PFSK-1 (cell line): Measurements from ENCODE around the gene FECH.
A peak's percentile ranks its signal among the peaks of the same experiment; 100 is the strongest.

ENCODE experiments used
- FOXP2 ChIP-seq: optimal IDR thresholded peaks from 2 replicates; pipeline ENCODE3; 2011; ENCODE audit warnings: borderline replicate concordance, control low read depth, inconsistent platforms; ENCODE audit not compliant: insufficient read depth; ENCODE audit errors: extremely low read length, extremely low read depth
- POLR2AphosphoS5 ChIP-seq: IDR thresholded peaks from 2 replicates; pipeline ENCODE4 v1.6.1; 2012; ENCODE audit warnings: low read depth, mild to moderate bottlenecking, control low read depth, low read length, moderate library complexity
- REST ChIP-seq, 2 experiments: IDR thresholded peaks; 2 replicates each; pipeline versions ENCODE4 v1.6.1 to v1.8.0; 2011 to 2012; ENCODE audit warnings: low read depth in 2 of 2, low read length in 2 of 2, control low read depth in 1 of 2, inconsistent platforms in 1 of 2, mild to moderate bottlenecking in 1 of 2, moderate library complexity in 1 of 2; ENCODE audit not compliant: insufficient read depth in 1 of 2
- SIN3A ChIP-seq: IDR thresholded peaks from 2 replicates; pipeline ENCODE4 v1.6.1; 2012; ENCODE audit warnings: mild to moderate bottlenecking, low read length, moderate library complexity, borderline replicate concordance; ENCODE audit not compliant: insufficient read depth
- TAF1 ChIP-seq: IDR thresholded peaks from 2 replicates; pipeline ENCODE4 v1.6.1; 2012; ENCODE audit warnings: low read length, control low read depth, borderline replicate concordance; ENCODE audit not compliant: insufficient read depth

The FECH gene

GRCh38 chr18:57619876-57620275 lies 33.4 kb upstream of the FECH start:
- TF ChIP-seq POLR2AphosphoS5 (no peak), FOXP2 (no peak), SIN3A (no peak), REST (IDR thresholded peaks at IDR 0.05; ENCODE audit: insufficient read depth in 1 of 2, low read depth in 2 of 2, low read length in 2 of 2) (no peak), TAF1 (no peak)

GRCh38 chr18:57618910-57619309 lies 32.4 kb upstream of the FECH start:
- TF ChIP-seq REST (IDR thresholded peaks at IDR 0.05; ENCODE audit: insufficient read depth in 1 of 2, low read depth in 2 of 2, low read length in 2 of 2) (no peak), SIN3A (no peak), POLR2AphosphoS5 (no peak), FOXP2 (no peak), TAF1 (no peak)

- TF ChIP-seq SIN3A (no peak), TAF1 (no peak), REST (IDR thresholded peaks at IDR 0.05; ENCODE audit: insufficient read depth in 1 of 2, low read depth in 2 of 2, low read length in 2 of 2) (no peak), POLR2AphosphoS5 (0 out of 2 replicates have a peak, but pooled peaks have one; percentile 7), FOXP2 (no peak)
Observed at GRCh38 chr18:57603871-57604270, 17.4 kb upstream of the FECH start.

GRCh38 chr18:57595347-57595746 lies 8.8 kb upstream of the FECH start:
- TF ChIP-seq POLR2AphosphoS5 (no peak), REST (IDR thresholded peaks at IDR 0.05; ENCODE audit: insufficient read depth in 1 of 2, low read depth in 2 of 2, low read length in 2 of 2) (no peak), TAF1 (no peak), FOXP2 (no peak), SIN3A (no peak)

- no peak for TF ChIP-seq SIN3A
- TF ChIP-seq REST (IDR thresholded peaks at IDR 0.05; ENCODE audit: insufficient read depth in 1 of 2, low read depth in 2 of 2, low read length in 2 of 2): no peak
- TF ChIP-seq FOXP2: no peak
- no peak for TF ChIP-seq POLR2AphosphoS5
- TF ChIP-seq TAF1: no peak
Observed at GRCh38 chr18:57589161-57589560, 2.7 kb upstream of the FECH start.
